ENCODE results near the gene ARHGAP21.

DNA sequence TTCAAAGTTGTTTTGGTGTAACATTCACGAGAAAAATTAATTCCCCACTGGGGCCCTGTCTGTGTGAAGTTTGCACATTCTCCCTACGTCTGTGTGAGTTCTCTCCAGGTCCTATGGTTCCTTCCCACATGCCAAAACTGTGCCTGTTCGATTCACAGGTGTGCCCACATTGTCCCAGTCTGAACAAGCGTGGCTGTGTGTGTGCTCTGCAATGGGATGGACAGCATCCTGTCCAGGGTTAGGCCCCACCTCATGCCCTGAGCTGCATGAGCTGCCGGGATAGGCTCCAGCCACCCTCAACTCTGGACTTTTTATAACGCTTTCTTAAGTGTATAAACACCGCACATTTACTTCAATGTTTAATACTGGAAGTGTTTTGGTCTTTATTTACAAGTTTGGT is 55.4 kb downstream of the ARHGAP21 start:
- TF ChIP-seq, protein P1, sequence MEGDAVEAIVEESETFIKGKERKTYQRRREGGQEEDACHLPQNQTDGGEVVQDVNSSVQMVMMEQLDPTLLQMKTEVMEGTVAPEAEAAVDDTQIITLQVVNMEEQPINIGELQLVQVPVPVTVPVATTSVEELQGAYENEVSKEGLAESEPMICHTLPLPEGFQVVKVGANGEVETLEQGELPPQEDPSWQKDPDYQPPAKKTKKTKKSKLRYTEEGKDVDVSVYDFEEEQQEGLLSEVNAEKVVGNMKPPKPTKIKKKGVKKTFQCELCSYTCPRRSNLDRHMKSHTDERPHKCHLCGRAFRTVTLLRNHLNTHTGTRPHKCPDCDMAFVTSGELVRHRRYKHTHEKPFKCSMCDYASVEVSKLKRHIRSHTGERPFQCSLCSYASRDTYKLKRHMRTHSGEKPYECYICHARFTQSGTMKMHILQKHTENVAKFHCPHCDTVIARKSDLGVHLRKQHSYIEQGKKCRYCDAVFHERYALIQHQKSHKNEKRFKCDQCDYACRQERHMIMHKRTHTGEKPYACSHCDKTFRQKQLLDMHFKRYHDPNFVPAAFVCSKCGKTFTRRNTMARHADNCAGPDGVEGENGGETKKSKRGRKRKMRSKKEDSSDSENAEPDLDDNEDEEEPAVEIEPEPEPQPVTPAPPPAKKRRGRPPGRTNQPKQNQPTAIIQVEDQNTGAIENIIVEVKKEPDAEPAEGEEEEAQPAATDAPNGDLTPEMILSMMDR (conservative IDR thresholded peaks at IDR 0.05; ENCODE audit: low read depth in 2 of 2) = no peak
- TF ChIP-seq EZH2 (IDR thresholded peaks at IDR 0.05; ENCODE audit: low read depth, unreplicated experiment) = no peak
- no peak for TF ChIP-seq POLR2AphosphoS5 (IDR thresholded peaks at IDR 0.05; ENCODE audit: low read depth)
- TF ChIP-seq, protein P2, sequence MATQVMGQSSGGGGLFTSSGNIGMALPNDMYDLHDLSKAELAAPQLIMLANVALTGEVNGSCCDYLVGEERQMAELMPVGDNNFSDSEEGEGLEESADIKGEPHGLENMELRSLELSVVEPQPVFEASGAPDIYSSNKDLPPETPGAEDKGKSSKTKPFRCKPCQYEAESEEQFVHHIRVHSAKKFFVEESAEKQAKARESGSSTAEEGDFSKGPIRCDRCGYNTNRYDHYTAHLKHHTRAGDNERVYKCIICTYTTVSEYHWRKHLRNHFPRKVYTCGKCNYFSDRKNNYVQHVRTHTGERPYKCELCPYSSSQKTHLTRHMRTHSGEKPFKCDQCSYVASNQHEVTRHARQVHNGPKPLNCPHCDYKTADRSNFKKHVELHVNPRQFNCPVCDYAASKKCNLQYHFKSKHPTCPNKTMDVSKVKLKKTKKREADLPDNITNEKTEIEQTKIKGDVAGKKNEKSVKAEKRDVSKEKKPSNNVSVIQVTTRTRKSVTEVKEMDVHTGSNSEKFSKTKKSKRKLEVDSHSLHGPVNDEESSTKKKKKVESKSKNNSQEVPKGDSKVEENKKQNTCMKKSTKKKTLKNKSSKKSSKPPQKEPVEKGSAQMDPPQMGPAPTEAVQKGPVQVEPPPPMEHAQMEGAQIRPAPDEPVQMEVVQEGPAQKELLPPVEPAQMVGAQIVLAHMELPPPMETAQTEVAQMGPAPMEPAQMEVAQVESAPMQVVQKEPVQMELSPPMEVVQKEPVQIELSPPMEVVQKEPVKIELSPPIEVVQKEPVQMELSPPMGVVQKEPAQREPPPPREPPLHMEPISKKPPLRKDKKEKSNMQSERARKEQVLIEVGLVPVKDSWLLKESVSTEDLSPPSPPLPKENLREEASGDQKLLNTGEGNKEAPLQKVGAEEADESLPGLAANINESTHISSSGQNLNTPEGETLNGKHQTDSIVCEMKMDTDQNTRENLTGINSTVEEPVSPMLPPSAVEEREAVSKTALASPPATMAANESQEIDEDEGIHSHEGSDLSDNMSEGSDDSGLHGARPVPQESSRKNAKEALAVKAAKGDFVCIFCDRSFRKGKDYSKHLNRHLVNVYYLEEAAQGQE (IDR thresholded peaks at IDR 0.05; ENCODE audit: unreplicated experiment) = no peak
- TF ChIP-seq, protein P3, sequence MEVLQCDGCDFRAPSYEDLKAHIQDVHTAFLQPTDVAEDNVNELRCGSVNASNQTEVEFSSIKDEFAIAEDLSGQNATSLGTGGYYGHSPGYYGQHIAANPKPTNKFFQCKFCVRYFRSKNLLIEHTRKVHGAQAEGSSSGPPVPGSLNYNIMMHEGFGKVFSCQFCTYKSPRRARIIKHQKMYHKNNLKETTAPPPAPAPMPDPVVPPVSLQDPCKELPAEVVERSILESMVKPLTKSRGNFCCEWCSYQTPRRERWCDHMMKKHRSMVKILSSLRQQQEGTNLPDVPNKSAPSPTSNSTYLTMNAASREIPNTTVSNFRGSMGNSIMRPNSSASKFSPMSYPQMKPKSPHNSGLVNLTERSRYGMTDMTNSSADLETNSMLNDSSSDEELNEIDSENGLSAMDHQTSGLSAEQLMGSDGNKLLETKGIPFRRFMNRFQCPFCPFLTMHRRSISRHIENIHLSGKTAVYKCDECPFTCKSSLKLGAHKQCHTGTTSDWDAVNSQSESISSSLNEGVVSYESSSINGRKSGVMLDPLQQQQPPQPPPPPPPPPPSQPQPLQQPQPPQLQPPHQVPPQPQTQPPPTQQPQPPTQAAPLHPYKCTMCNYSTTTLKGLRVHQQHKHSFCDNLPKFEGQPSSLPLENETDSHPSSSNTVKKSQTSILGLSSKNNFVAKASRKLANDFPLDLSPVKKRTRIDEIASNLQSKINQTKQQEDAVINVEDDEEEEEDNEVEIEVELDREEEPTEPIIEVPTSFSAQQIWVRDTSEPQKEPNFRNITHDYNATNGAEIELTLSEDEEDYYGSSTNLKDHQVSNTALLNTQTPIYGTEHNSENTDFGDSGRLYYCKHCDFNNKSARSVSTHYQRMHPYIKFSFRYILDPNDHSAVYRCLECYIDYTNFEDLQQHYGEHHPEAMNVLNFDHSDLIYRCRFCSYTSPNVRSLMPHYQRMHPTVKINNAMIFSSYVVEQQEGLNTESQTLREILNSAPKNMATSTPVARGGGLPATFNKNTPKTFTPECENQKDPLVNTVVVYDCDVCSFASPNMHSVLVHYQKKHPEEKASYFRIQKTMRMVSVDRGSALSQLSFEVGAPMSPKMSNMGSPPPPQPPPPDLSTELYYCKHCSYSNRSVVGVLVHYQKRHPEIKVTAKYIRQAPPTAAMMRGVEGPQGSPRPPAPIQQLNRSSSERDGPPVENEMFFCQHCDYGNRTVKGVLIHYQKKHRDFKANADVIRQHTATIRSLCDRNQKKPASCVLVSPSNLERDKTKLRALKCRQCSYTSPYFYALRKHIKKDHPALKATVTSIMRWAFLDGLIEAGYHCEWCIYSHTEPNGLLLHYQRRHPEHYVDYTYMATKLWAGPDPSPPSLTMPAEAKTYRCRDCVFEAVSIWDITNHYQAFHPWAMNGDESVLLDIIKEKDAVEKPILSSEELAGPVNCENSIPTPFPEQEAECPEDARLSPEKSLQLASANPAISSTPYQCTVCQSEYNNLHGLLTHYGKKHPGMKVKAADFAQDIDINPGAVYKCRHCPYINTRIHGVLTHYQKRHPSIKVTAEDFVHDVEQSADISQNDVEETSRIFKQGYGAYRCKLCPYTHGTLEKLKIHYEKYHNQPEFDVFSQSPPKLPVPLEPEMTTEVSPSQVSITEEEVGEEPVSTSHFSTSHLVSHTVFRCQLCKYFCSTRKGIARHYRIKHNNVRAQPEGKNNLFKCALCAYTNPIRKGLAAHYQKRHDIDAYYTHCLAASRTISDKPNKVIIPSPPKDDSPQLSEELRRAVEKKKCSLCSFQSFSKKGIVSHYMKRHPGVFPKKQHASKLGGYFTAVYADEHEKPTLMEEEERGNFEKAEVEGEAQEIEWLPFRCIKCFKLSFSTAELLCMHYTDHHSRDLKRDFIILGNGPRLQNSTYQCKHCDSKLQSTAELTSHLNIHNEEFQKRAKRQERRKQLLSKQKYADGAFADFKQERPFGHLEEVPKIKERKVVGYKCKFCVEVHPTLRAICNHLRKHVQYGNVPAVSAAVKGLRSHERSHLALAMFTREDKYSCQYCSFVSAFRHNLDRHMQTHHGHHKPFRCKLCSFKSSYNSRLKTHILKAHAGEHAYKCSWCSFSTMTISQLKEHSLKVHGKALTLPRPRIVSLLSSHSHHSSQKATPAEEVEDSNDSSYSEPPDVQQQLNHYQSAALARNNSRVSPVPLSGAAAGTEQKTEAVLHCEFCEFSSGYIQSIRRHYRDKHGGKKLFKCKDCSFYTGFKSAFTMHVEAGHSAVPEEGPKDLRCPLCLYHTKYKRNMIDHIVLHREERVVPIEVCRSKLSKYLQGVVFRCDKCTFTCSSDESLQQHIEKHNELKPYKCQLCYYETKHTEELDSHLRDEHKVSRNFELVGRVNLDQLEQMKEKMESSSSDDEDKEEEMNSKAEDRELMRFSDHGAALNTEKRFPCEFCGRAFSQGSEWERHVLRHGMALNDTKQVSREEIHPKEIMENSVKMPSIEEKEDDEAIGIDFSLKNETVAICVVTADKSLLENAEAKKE (CRISPR knock-in tag; IDR thresholded peaks at IDR 0.05) = no peak
- TF ChIP-seq JUNB (IDR thresholded peaks at IDR 0.05; ENCODE audit: unreplicated experiment) = no peak
- no peak for TF ChIP-seq CREB1 (CRISPR knock-in tag; IDR thresholded peaks at IDR 0.05; ENCODE audit: low read depth)
- TF ChIP-seq EZH2phosphoT487 (IDR thresholded peaks at IDR 0.05; ENCODE audit: unreplicated experiment) = no peak
- no peak for TF ChIP-seq ZNF114 (CRISPR knock-in tag; IDR thresholded peaks at IDR 0.05)

Measured in GM23338 (cell line).